HG02884 (cell line): ENCODE results near the gene JDP2.
"Not testable (repeated sequence)": the region's sequence is repeated elsewhere in the genome, so short reads cannot be mapped to it uniquely, and the experiment has no call there.

Experiments
- ATAC-seq: cut with Tn5 transposase; IDR thresholded peaks from one replicate; pipeline ENCODE4 v1.9.1; 2021; ENCODE audit warnings: mild to moderate bottlenecking, moderate library complexity; ENCODE audit not compliant: unreplicated experiment

Gene JDP2

DNA sequence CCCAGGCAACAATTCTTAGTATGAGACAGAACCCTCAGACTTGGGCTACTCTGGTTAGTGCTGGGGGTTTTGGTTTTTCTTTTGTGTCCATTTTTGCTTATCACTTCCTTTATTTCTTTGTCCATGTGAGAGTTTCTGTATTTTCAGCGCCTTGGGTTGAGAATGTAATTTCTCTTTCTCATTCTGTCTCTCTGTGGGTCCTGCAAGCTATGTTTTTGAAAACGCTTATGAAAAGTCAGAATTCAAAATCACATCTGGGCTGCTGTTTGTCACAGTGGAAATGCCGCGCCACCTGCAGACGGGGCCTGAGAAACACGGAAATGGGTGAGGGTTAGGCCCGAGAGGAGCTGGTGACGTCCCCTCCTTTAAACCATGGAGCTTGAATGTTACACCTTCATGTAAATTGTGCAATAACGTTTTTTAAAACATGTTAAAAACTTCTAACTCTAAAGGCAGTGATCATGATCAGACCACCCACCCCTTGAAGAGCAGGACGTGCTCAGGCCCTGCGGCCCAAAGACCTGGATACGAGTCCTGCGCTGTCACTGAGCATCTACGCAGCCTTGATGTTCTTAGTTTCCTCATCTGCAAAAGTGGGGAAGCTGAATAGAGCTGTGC lies 26.1 kb downstream of the JDP2 start:
- no peak for ATAC-seq

DNA sequence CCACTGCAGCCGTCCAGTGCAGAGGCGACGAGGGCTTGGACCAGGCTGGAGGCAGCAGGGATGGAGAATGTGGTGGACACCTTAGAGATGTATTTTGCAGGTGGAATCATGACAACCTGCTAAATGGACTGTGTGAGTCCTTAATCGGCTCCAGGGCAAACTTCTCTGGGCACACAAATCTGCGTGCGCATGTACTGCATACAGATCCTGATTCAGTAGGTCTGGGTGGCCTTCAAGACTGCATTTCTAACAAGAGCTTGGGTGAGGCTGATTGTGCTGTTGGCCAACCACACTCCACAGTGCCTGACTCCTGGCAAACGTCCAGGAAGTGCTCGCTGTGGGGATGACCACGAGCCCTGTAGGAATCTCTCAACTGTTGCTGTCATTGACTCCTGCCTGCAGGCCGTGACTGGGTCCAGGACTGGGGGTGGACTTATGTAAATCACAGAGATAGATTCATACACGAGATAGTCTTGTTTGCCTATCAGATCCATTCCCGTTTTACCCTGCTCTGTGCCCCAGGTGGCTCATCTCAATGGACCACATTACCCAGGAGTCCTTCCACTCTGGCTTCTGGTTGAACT lies 27.2 kb downstream of the JDP2 start:
- ATAC-seq = no peak

DNA sequence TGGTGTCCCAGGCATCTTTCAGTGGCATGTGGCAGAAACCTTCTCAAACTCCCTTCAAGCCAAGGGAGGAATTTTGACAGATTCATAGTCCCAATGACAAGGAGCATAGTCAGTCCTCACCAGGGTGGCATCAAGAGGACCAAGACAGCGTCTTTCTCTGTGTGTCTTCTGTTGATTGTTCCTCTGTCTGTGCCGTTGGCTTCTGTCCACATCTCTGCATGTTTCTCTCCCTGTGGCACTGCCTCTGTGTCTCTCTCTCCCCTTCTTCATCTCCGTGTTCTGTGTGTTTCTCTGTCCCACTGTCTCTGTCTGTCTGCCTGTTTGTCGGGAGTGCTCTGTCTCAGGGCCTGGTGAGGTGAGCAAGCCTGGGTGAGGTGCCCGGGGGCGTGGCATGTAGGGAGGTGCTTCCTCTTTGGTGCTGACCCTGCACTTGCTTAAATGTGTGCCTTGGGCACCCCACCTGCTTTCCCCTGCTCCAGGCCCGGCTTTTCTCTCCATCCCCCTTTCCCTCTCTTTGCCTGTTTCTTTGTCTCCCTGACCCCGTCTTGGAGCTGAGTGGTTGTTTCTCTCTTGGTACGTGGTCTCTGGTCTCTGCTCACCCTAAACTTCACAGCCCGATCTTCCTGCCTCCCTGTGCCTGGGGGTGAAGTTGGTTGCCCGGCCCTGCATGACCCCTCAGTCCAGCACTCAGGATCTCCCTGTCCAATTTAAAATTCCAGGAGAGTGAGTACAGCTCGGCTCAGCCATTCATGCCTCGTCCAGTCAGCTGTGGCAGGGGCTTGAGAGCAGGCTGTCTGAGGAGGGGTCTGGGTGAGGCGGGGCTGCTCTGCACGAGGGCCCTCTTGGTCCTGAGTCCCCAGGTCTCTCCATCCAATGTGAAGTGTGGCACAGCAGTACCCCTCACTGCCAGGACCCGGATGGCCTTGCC lies 28.5 kb downstream of the JDP2 start:
- ATAC-seq = no peak

DNA sequence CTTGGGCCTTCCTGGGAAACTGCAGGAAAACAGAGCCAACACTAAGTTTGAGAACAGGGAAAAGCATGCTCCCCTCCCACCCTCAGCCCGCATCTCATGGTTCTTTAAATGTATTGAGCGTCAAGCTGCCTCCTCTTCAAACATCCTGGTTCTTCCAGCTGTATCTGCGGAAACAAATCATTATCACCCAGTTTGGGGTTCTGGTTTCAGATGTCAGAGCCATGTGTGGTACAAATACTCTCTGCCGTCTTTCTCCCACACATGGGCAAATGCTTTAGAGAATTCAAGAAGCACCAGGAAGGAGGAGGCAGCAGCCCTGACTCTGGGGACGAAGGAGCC lies 29.1 kb downstream of the JDP2 start:
- no peak for ATAC-seq

GRCh38 chr14:75457648-75458165 lies 29.9 kb downstream of the JDP2 start:
- no peak for ATAC-seq

- ATAC-seq = no peak
Observed at GRCh38 chr14:75458305-75458704, 30.5 kb downstream of the JDP2 start.

GRCh38 chr14:75459099-75459741 lies 31.4 kb downstream of the JDP2 start:
- ATAC-seq = no peak

DNA sequence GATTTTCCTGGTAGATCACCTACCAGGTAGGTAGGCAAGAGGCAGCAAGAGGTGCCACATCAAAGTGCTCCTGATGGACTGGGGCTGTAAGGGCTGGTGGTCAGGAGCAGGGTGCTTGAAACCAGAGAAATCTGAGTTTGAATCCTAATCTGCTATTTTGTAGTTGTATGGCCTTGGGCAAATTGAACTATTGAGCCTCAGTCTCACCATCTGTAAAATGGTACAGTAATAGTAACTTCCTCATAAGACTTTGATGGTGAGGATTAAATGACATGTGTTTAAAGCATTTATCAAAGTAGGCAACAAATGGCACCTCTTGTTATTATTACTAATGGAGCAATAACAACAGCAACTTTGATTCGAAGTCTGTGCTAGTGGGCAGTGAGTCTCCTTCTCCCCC lies 32.0 kb downstream of the JDP2 start:
- no peak for ATAC-seq

DNA sequence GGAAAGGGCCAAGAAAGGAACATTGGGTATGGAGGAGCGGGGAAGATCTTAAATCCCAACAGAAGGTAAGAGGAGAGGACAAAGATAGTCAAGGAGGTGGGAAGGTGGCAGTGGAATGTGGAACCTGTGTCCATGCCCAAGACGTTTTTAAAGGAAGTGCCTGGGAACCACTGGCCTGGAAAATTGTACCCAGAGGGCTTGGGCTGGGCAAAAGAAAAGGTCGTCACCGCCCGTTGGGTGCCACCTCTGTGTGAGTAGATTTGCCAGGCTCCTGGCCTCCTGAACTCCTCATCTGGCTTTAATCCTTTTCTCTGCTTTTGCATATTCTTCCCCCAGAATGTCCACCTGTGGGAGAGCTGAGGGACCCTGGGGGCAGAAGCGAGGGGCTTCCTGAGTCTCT lies 32.6 kb downstream of the JDP2 start:
- ATAC-seq = no peak

- no peak for ATAC-seq
Observed at GRCh38 chr14:75461303-75461702, 33.5 kb downstream of the JDP2 start.

GRCh38 chr14:75461755-75462349 lies 34.0 kb downstream of the JDP2 start:
- ATAC-seq = no peak

DNA sequence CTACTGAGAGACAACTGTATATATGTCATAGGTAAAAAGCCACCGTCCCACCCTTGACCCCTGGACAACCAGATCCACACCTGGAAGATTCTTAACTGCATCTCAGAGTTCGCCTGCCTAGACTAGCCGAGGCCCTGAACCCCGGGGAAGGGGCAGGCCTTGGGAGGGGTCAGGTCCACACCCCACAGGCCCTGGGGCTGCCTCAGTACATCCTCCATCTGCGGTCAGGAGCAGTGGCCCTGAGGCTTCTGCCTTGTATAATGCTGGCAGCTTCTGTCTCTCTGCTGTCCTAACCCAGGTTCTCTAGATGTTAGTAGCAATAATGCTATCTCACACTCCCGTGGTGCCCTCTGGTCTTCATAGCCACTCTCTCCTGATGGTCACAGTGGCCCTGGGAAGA lies 36.8 kb downstream of the JDP2 start:
- no peak for ATAC-seq

GRCh38 chr14:75467763-75468162 lies 39.9 kb downstream of the JDP2 start:
- ATAC-seq = no peak

- no peak for ATAC-seq
Observed at GRCh38 chr14:75469164-75469563, 41.3 kb downstream of the JDP2 start.

GRCh38 chr14:75469606-75470237 lies 41.9 kb downstream of the JDP2 start:
- ATAC-seq = no peak

GRCh38 chr14:75470238-75470797 lies 42.5 kb downstream of the JDP2 start:
- ATAC-seq = no peak

DNA sequence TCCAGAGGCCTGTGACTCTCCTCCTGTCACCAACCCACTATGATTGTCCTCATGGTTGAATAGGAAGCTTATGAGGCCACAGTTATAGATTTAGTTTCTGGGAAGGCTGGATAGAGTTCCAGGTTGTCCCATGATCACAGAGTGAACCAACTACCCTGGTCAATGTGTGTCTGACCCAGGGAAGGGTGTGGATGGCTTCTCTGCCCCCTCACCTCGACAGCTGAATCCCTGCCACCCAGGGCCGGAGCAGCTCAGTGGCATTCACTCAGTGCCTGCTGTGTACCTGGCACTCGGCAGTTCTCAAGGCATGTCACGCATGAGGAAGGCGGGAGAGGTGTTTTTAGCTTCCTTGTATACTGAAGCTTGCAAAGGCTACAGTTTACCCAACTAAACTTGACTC lies 43.2 kb downstream of the JDP2 start:
- ATAC-seq = no peak

DNA sequence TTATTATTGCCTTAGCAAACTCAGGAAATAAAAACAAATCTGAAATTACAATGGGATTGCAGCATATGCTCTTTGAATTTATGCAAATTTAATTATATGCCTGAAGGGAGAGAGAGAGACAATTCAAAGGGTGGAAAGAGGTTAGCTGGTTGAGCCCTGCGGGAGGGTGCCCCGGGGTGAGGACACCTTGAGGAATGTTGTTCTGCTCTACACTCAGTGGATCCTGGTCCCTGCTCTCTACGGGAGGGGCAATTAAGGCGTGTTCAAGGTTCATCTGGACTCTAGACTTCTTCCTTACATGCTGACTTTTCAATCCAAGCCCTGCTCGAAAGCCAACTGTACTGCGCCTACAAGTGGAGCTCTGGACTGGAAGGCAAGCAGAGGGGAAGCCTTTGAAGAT lies 46.3 kb downstream of the JDP2 start:
- not testable (repeated sequence) for ATAC-seq

DNA sequence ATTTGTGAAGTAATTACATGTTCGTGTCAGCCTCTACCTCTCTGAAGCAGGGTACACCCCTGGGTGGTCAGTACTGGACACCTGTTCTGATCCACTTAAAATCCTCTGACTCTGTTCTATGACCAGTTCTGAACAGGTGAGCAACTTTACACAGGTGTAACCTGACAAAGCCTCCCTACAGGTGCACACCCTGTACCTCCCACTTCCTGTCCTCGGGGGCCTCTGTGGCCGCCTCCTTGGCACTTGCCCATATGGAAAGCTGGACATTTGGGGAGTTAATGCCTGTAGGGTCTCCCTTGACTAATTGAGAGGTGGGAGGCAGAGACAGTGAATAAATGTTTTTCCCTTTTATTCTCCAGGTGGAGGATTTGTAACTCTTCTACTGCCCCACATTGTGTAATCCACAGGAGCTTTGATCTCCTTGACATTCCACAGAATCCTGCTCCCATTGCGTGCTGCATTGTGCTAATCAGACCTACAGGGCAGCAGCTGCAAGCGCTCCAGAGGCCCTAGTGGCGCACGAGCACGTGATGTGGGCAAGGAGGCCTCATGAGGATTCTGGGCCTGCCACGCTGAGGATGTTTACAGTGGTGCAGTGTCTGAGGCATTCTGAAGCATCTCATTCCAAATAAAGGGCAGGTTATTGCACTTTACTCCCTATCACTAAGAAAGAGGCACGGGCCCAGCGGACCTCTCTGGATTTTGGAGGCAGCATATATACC lies 48.6 kb downstream of the JDP2 start:
- ATAC-seq = no peak

DNA sequence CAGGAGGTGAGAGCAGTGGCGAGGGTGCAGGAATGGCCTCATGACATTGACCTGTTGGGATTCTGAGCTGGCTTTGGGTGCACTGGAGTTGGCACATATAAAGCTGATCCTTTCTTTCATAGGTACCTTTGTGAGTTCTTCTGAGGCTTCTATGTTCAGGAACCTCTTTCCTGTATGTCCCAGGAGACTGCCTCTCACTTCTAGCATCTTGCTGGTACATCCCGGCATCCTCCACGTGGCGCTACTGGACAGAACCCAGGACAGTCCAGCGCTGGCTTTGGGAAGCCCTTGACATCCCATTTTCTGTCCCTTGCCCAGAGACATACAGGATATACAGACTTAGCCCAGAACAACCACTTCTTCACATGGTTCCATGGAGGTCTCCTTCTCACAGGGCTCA lies 50.1 kb downstream of the JDP2 start:
- no peak for ATAC-seq
